MM.1S (cell line): ENCODE results near the gene PDCD1.

Source experiments
- EZH2 ChIP-seq: fragments of 300-600 bp; sonication (generic); optimal IDR thresholded peaks from 2 replicates; pipeline ENCODE3; 2017; ENCODE audit warnings: low read depth, mild to moderate bottlenecking, antibody characterized with exemption, low read length, mixed read lengths
- EZH2phosphoT487 ChIP-seq: fragments of 300-600 bp; sonication (generic); IDR thresholded peaks from 2 replicates; pipeline ENCODE4 v1.6.1; 2018; ENCODE audit warnings: antibody characterized with exemption, low read length
- TF ChIP-seq, protein P1 (sequence below): fragments of 300-600 bp; sonication (generic); IDR thresholded peaks from 2 replicates; pipeline ENCODE4 v1.5.1; 2016; ENCODE audit warnings: antibody characterized with exemption, low read length, mixed read lengths

DNA sequence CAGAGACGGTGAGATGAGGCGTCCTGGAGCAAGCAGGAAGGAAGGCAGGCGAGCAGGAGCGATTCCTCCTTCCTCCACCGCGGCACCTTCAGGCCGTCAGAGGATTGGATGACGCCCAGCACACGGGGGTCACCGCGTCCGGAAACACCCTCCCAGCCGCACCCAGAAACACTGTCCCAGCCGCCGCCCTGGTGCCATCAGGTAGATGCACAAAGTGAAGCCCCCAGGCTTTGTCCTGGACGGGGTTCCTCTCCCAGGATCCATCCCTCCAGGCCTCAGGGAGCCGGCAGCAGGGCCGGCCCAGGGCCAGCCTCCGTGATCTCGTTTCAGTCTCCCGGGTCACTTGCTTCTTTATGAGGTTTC lies 42.3 kb upstream of the PDCD1 start:
- TF ChIP-seq EZH2: no peak
- TF ChIP-seq, protein P1, sequence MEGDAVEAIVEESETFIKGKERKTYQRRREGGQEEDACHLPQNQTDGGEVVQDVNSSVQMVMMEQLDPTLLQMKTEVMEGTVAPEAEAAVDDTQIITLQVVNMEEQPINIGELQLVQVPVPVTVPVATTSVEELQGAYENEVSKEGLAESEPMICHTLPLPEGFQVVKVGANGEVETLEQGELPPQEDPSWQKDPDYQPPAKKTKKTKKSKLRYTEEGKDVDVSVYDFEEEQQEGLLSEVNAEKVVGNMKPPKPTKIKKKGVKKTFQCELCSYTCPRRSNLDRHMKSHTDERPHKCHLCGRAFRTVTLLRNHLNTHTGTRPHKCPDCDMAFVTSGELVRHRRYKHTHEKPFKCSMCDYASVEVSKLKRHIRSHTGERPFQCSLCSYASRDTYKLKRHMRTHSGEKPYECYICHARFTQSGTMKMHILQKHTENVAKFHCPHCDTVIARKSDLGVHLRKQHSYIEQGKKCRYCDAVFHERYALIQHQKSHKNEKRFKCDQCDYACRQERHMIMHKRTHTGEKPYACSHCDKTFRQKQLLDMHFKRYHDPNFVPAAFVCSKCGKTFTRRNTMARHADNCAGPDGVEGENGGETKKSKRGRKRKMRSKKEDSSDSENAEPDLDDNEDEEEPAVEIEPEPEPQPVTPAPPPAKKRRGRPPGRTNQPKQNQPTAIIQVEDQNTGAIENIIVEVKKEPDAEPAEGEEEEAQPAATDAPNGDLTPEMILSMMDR: no peak
- TF ChIP-seq EZH2phosphoT487: no peak
